NCI-H1092 (cell line): ENCODE results near the gene PDZD2.

ENCODE experiments used
- DNase-seq: peaks from one replicate; lab custom pipeline; 2025; lab: John Stamatoyannopoulos, UW

PDZD2 gene

GRCh38 chr5:31981361-31981945, 342.5 kb downstream of the PDZD2 start:
- no peak for DNase-seq

GRCh38 chr5:31982027-31982426, 343.1 kb downstream of the PDZD2 start:
- DNase-seq = no peak

DNA sequence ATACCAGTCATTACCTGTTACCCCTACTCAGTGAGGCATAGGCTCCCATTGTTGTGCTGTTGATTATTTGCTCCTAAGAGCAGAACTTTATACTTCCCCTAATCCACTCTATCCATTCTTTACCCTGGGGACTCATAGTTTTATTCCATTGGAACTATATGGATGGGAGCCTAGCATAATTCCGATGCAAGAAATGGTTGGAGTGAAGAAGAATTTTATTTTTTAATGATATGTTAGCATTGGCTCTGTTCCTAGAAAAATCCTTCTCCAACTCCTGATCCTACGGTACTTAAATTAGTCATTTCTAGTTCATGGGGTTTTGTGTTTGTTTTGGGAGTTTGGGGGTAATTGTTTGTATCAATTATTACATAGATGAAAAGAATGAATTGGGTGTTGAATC, 343.7 kb downstream of the PDZD2 start:
- DNase-seq = no peak

DNA sequence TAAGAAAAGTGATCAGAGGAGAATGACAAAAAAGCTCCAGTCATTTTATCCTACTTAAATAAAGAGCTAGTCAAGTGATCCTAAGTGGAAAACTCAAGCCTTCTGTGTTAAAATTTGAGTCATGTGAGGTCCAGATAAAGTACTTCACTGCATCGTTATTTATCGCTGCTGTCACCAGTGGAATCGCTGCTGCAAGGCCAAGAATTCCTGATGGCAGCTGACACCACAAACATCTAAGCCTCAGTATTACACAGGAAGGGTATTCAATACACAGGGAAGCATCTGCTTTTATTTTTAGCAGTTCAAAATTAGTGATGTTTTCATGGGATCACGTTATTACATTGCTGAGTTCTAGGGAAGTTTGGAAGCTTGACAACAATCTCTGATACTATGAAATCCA, 344.9 kb downstream of the PDZD2 start:
- no peak for DNase-seq

- no peak for DNase-seq
Observed at GRCh38 chr5:31984691-31985090, 345.8 kb downstream of the PDZD2 start.

DNA sequence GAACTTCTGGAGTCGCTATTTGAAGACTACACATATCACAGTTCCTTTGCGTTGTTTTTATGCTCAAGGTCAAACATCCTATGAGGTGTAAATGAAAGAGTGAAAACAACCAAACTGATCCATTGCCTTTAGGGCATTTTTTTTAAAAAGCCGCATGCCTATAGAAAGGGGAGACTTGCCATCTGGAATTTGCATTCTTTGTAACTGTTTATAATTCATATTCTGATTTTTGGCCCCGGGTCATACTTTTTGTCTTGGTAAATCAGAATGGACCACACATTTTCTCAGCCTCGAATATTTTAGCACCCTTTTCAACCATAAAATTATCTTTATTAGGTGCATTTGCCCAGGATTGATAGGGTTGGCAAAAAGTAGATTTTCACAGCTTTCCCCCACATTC, 347.2 kb downstream of the PDZD2 start:
- DNase-seq = no peak

- no peak for DNase-seq
Observed at GRCh38 chr5:31987985-31988710, 349.2 kb downstream of the PDZD2 start.

DNA sequence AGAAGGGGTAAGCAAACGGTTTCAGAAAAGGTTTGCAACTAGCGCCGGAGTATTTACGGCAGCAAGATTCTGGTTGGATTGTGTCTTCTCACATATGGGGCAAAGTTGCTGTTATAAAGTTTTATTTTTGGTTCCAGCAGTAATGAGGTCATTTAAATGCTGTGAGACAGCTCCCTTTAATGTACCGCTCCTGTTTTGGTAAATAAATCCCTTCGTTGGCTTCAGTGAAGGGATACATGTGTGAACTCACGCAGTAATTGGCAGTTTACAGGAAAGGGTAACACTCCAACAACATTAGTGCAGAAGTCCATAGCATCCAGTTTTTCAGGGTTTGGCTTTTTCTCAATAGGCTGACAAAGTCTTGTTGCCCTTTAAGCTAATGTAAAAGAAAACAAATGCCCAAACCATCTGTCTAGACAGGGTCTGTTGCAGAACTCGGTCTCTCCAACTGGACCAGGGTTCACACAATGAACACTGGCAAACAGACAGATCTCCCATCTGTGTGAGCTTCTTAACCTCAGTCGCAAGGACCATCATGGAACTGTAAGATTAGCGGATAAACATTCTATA, 351.2 kb downstream of the PDZD2 start:
- no peak for DNase-seq

GRCh38 chr5:31990701-31991110, 351.8 kb downstream of the PDZD2 start:
- DNase-seq = no peak

- DNase-seq = no peak
Observed at GRCh38 chr5:31992377-31992776, 353.4 kb downstream of the PDZD2 start.

- no peak for DNase-seq
Observed at GRCh38 chr5:31993165-31993961, 354.4 kb downstream of the PDZD2 start.

DNA sequence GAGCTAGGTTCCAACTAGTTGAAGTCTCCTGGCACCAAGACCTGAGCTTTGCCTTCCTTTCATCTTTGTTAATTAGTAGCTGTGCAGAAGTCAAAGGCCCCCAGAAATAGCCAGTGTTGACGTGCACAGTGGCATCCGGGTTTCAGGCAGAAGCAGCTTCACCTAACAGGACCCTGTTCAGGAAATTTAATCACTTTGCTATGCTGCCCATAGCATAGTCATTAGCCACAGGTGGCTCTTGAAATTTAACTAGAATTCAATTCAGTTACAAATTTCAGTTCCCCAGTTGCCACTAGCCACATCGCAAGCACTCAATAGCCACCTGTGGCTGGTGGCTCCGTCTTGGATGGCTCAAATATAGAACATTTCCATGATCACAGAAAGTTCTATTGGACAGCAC, 356.1 kb downstream of the PDZD2 start:
- DNase-seq = no peak

DNA sequence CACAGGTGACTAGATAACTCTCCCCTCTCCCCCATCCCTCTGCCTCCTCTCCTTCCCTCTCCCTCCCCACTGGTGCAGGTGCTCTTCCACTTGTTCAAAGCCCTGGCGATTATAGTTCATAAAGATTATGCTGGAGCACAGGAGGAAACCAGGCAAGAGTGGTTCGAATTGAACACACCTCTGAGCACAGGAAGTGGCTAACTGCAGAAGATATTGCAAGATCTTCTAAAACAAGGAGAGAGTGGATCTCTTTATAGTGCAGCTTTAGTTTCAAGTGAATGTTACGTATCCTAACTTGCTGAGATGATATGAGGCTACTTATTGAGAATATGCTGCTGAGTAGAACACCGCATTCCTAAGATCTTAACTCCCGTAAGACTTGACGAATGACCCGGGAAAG, 356.8 kb downstream of the PDZD2 start:
- no peak for DNase-seq

DNA sequence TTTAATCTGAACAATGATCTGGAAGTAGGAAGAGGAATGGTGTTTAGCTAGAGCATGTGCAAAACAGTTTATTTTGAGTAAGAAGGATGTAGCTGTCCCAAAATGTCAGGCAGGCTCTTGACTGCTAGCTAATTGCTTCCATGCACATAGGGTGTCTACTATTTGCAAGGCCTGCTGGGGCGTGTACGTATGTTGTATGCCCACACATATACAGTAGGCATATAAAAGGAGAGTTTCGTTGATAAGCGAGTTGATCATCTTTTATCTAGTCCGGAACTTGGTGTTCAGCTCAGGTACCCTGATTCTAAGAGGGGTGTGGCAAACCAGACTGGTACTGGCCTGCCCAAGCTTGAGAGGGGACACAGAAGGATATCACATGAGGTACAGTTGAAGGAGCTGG, 358.0 kb downstream of the PDZD2 start:
- no peak for DNase-seq

DNA sequence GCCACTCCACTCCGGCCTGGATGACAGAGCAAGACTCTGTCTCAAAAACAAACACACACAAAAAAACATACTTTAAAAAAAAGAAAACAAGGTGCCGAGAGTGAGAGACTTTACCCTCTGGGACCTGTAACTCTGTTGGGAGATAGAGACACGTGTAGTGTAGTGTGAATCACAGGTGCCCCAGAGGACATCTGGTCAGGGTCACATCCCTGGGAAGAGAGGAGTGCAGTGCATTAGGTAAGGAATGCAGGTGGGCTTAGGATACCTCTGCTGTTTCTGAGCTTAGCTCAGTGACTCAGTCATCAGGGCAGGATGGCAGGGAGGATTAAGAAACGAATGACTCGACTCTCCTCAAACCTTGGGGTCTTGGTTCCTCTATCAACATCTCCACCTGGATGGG, 360.5 kb downstream of the PDZD2 start:
- no peak for DNase-seq

GRCh38 chr5:32000731-32001130, 361.8 kb downstream of the PDZD2 start:
- no peak for DNase-seq

GRCh38 chr5:32001284-32001683, 362.4 kb downstream of the PDZD2 start:
- no peak for DNase-seq

DNA sequence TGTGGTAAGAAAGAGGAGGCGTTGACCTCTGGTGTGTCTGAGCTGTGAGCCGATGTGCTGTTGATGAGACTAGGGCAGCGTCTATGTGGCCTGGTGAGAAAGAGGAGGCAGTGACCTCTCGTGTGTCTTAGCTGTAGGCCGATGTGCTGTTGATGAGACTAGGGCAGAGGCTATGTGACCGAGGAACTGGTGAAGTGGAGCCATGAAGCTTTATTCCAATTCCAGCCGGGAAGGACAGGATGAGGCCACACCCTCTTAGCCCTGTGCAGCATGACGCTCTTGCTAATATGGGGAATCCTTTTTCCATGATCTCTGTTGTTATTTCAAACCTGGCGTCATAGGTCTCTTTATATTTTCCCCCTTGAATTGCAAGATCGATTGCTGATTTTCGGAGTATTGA, 362.8 kb downstream of the PDZD2 start:
- DNase-seq = no peak

- DNase-seq = no peak
Observed at GRCh38 chr5:32002755-32003154, 363.8 kb downstream of the PDZD2 start.

DNA sequence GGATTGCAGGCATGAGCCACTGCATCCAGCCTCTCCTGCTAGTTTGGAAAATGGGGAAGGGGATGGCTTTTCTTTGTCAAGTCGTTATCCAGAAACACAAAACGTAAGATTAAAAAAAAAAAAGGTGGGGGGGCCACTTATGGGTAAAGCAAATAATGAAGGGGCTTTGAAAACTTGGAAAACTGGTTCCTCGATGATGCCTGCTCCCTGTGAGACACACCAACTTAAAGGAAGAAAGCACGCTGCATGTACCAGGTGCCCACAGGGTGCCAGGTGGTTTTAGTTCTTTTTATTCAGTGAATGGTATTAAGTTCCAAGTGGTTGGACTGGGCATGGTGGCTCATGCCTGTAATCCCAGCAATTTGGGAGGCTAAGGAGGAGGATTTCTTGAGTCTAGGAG, 365.1 kb downstream of the PDZD2 start:
- DNase-seq = no peak

DNA sequence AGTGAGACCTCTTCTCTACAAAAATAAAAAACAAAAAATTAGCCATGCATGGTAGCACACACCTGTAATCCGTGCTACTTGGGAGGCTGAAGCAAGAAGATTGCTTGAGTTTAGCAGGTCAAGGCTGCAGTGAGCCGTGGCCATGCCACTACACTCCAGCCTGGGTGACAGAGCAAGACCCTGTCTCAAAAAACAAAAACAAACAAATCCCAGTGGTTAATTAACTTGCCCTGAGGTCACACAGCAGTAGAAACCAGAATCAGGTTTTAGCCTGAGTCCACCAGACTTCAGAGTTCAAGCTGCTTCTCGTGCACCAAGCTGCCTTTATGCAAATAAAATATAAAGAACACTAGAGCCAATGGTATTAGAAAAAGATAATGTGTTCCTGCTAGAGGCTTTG, 365.5 kb downstream of the PDZD2 start:
- no peak for DNase-seq

DNA sequence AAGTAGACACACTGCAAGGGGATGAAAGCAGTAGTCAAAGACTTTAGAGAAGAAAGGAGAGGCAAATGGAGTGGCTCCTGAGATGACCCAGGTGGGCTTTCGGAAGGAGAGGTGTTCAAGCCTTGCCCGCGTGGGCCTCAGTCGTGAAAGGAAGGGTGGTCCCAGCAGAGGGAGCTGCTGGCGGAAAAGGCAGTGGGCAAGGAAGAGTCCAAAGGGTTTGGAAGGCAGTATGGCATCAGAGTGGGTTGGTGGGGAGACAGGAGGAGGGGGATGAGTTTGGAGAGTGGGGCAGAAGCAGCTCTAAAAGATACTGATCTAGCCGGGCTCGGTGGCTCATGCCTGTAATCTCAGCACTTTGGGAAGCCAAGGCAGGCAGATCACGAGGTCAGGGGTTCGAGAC, 369.8 kb downstream of the PDZD2 start:
- no peak for DNase-seq

GRCh38 chr5:32013658-32014057, 374.7 kb downstream of the PDZD2 start:
- DNase-seq = no peak
